GM12878 (cell line): ENCODE data around the gene CDC42BPA. TPM values are rescaled to one million over a fixed set of nuclear protein-coding genes. Genes with fewer than 3 reads are reported as not detected.

ENCODE experiments used
- ATAC-seq: fragments of 200-7000 bp; cut with Tn5 transposase; 3 replicates; pipeline ENCODE4 v1.9.1; 2020; ENCODE audit warnings: mild to moderate bottlenecking, moderate library complexity
- BruUV-seq: library from RNA; stranded (reverse); fragments of 400-500 nt; replicated peaks from 2 replicates; lab custom pipeline; 2021; lab: Mats Ljungman, UMichigan
- CTCF ChIA-PET: fragments of 300-600 bp; sonication (Branson Sonifier 250); formaldehyde crosslinking; extraction: SDS; loops from one replicate; lab custom pipeline; 2021; ENCODE audit warnings: inconsistent platforms; lab: Yijun Ruan, JAX
- POLR2A ChIA-PET: fragments of 350-600 bp; formaldehyde crosslinking; extraction: SDS; loops from one replicate; lab custom pipeline; 2021; ENCODE audit warnings: inconsistent platforms; lab: Charles Lee
- RAD21 ChIA-PET: fragments of 300-600 bp; sonication (Branson Sonifier 250); formaldehyde crosslinking; loops from one replicate; lab custom pipeline; 2023; ENCODE audit warnings: antibody characterized with exemption; ENCODE audit not compliant: unreplicated experiment; lab: Charles Lee
- SMC1A ChIA-PET: fragments of 300-600 bp; sonication (Branson Sonifier 250); formaldehyde crosslinking; loops from one replicate; lab custom pipeline; 2023; ENCODE audit not compliant: unreplicated experiment, uncharacterized antibody; lab: Charles Lee
- DNase-seq: peaks from one replicate; pipeline ENCODE4 v3.0.0-alpha.2; 2011; ENCODE audit warnings: low read depth, low spot score
- FAIRE-seq: peaks from 3 replicates; lab custom pipeline; 2011; peaks lifted over from hg19 to GRCh38; lab: Jason Lieb, UNC
- H2AFZ ChIP-seq: 2 replicates; pipeline ENCODE4 v1.6.0; 2011; ENCODE audit warnings: low read depth, low read length, control low read depth; ENCODE audit not compliant: control insufficient read depth
- H3K27ac ChIP-seq: 2 replicates; pipeline ENCODE4 v1.5.1; 2011; ENCODE audit warnings: control low read depth; ENCODE audit not compliant: control insufficient read depth, insufficient read depth
- H3K27me3 ChIP-seq, 2 experiments: replicated peaks in 1 of 2; 2 replicates each; pipeline versions ENCODE4 v1.6.0 to v1.6.1; 2011; ENCODE audit warnings: low read length in 1 of 2; ENCODE audit not compliant: control insufficient read depth in 2 of 2, insufficient read depth in 2 of 2
- H3K36me3 ChIP-seq, 2 experiments: 2 replicates each; pipeline ENCODE4 v1.5.1; 2011; ENCODE audit warnings: low read length in 1 of 2; ENCODE audit not compliant: control insufficient read depth in 2 of 2, insufficient read depth in 2 of 2
- H3K4me1 ChIP-seq: 2 replicates; pipeline ENCODE4 v1.6.1; 2011; ENCODE audit warnings: mild to moderate bottlenecking, low read length, moderate library complexity, mixed read lengths; ENCODE audit not compliant: control insufficient read depth, insufficient read depth
- H3K4me2 ChIP-seq: 2 replicates; pipeline ENCODE4 v1.6.0; 2011; ENCODE audit warnings: control low read depth; ENCODE audit not compliant: control insufficient read depth, insufficient read depth
- H3K4me3 ChIP-seq: fragments of 200-600 bp; sonication (generic); 2 replicates; pipeline ENCODE4 v1.5.1; 2016
- H3K79me2 ChIP-seq: 2 replicates; pipeline ENCODE4 v1.6.0; 2011; ENCODE audit warnings: low read length; ENCODE audit not compliant: control insufficient read depth, insufficient read depth
- H3K9ac ChIP-seq: 2 replicates; pipeline ENCODE4 v1.8.0; 2011; ENCODE audit warnings: low read length, control low read depth, mixed read lengths; ENCODE audit not compliant: control insufficient read depth, insufficient read depth
- H3K9me3 ChIP-seq: replicated peaks from 3 replicates; pipeline ENCODE4 v1.5.1; 2011; ENCODE audit warnings: mild to moderate bottlenecking, low read length; ENCODE audit not compliant: control insufficient read depth, insufficient read depth
- H4K20me1 ChIP-seq: 2 replicates; pipeline ENCODE4 v1.6.0; 2011; ENCODE audit not compliant: control insufficient read depth, insufficient read depth
- ATF2 ChIP-seq: IDR thresholded peaks from 2 replicates; pipeline ENCODE4 v1.6.1; 2012; ENCODE audit warnings: low read length, inconsistent platforms
- NRF1 ChIP-seq: conservative IDR thresholded peaks from 2 replicates; pipeline ENCODE4 v1.6.1; 2011; ENCODE audit warnings: mild to moderate bottlenecking, low read depth, low read length, improper control_type of control experiment
- RB1 ChIP-seq: fragments of 450-650 bp; formaldehyde crosslinking; IDR thresholded peaks from 2 replicates; pipeline ENCODE4 v1.6.1; 2017; ENCODE audit warnings: mild to moderate bottlenecking, borderline replicate concordance
- REST ChIP-seq: IDR thresholded peaks from 2 replicates; pipeline ENCODE4 v1.6.1; 2012; ENCODE audit warnings: mild to moderate bottlenecking, low read depth, low read length
- SRF ChIP-seq, 2 experiments: IDR thresholded peaks; 2 replicates each; pipeline ENCODE4 v1.6.1; 2011; ENCODE audit warnings: low read depth in 2 of 2, low read length in 2 of 2, mild to moderate bottlenecking in 1 of 2, moderate library complexity in 1 of 2
- TBL1XR1 ChIP-seq: IDR thresholded peaks from 2 replicates; pipeline ENCODE4 v1.6.1; 2012; ENCODE audit warnings: low read depth, low read length, improper control_type of control experiment
- TCF3 ChIP-seq: IDR thresholded peaks from 2 replicates; pipeline ENCODE4 v1.6.1; 2012; ENCODE audit warnings: low read depth, mild to moderate bottlenecking, low read length, borderline replicate concordance; ENCODE audit not compliant: insufficient read depth
- WGBS: methylation state at CpG from one replicate; pipeline ENCODE4 v1.1.6; 2016; ENCODE audit warnings: low lambda C conversion rate; ENCODE audit not compliant: insufficient replicate concordance, insufficient coverage; ENCODE audit errors: missing lambda C conversion rate; 5-methylcytosine and 5-hydroxymethylcytosine counted together
- in situ Hi-C: fragments of 300-500 bp; cut with MboI; formaldehyde crosslinking; loops from 9 replicates; pipeline ENCODE4 v1.14.3; 2018; ENCODE audit warnings: mixed read lengths
- intact Hi-C: fragments of 100-400 bp; cut with micrococcal nuclease; formaldehyde crosslinking; loops from one replicate; pipeline ENCODE4 v1.14.2; 2022; ENCODE audit not compliant: unreplicated experiment
- polyA plus RNA-seq, 11 experiments: library from polyadenylated mRNA; depleted of rRNA in 4 of 11; unstranded in 6 of 11; stranded (reverse) in 5 of 11; fragments of >200 nt; fragmentation: Nextera tagmentation in 4 of 11; fragmentation: Illumina TruSeq in 1 of 11; extraction: Ambion mirVana in 4 of 11; extraction: Trizol in 1 of 11; gene quantifications; 1 replicate in 1 of 11; 2 replicates in 10 of 11; pipeline versions ENCODE4 v1.2.1 to v1.2.3, GENCODE V29; 2011 to 2016; ENCODE audit warnings: inconsistent platforms in 2 of 11, missing spikeins in 2 of 11, low read depth in 1 of 11
- total RNA-seq, 4 experiments: library from RNA; depleted of rRNA in 3 of 4; stranded (reverse); fragments of >200 nt in 3 of 4; fragmentation: Illumina TruSeq in 1 of 4; extraction: Trizol in 1 of 4; gene quantifications; 2 replicates each; pipeline versions ENCODE4 v1.2.1 to v1.2.3, GENCODE V29; 2013 to 2021
- TF ChIP-seq, protein P1 (sequence below): fragments of 450-650 bp; IDR thresholded peaks from 2 replicates; pipeline ENCODE4 v1.6.1; 2018; ENCODE audit warnings: borderline replicate concordance, mild to moderate bottlenecking; ENCODE audit not compliant: partially characterized antibody
- TF ChIP-seq, protein P2 (sequence below): fragments of 450-650 bp; IDR thresholded peaks from 2 replicates; pipeline ENCODE4 v1.6.1; 2016; ENCODE audit warnings: mild to moderate bottlenecking

Gene CDC42BPA
- total and polyA plus RNA-seq, 10 of the 15 experiments (the other 5 are each of a cell fraction or from before 2014, with no cell fraction given): 0.02 to 0.52 (median 0.10) TPM

- ChIA-PET RAD21 (no interaction called here), POLR2A (no interaction called here), CTCF (no interaction called here), SMC1A (no interaction called here)
- no TSS peak for BruUV-seq
- no peak overlapping the region for H3K9ac ChIP-seq
- H3K27ac ChIP-seq: no peak overlapping the region
- no peak overlapping the region for H2AFZ ChIP-seq
- H3K36me3 ChIP-seq: no peaks in the 10 kb centered on the region
- H3K9me3 ChIP-seq: no peaks in the 10 kb centered on the region
- intact Hi-C loops: no loop called here
- ATAC-seq (no peak), DNase-seq (no peak), FAIRE-seq (no peak)
- in situ Hi-C loops: no loop called here
- H3K4me2 ChIP-seq: no peak overlapping the region
- H3K79me2 ChIP-seq: no peaks in the 10 kb centered on the region
- no peak for TF ChIP-seq TCF3
- TF ChIP-seq SRF (IDR thresholded peaks at IDR 0.05; ENCODE audit: low read depth in 2 of 2, low read length in 2 of 2): no peak
- no peak for TF ChIP-seq TBL1XR1
- no peak for TF ChIP-seq NRF1
- TF ChIP-seq, protein P1, sequence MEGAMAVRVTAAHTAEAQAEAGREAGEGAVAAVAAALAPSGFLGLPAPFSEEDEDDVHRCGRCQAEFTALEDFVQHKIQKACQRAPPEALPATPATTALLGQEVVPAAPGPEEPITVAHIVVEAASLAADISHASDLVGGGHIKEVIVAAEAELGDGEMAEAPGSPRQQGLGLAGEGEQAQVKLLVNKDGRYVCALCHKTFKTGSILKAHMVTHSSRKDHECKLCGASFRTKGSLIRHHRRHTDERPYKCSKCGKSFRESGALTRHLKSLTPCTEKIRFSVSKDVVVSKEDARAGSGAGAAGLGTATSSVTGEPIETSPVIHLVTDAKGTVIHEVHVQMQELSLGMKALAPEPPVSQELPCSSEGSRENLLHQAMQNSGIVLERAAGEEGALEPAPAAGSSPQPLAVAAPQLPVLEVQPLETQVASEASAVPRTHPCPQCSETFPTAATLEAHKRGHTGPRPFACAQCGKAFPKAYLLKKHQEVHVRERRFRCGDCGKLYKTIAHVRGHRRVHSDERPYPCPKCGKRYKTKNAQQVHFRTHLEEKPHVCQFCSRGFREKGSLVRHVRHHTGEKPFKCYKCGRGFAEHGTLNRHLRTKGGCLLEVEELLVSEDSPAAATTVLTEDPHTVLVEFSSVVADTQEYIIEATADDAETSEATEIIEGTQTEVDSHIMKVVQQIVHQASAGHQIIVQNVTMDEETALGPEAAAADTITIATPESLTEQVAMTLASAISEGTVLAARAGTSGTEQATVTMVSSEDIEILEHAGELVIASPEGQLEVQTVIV: no peak
- TF ChIP-seq, protein P2, sequence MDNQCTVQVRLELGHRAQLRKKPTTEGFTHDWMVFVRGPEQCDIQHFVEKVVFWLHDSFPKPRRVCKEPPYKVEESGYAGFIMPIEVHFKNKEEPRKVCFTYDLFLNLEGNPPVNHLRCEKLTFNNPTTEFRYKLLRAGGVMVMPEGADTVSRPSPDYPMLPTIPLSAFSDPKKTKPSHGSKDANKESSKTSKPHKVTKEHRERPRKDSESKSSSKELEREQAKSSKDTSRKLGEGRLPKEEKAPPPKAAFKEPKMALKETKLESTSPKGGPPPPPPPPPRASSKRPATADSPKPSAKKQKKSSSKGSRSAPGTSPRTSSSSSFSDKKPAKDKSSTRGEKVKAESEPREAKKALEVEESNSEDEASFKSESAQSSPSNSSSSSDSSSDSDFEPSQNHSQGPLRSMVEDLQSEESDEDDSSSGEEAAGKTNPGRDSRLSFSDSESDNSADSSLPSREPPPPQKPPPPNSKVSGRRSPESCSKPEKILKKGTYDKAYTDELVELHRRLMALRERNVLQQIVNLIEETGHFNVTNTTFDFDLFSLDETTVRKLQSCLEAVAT: no peak
- no peak for TF ChIP-seq RB1
- no peak for TF ChIP-seq REST
- TF ChIP-seq ATF2: no peak
- no peaks in the 10 kb centered on the region for H3K27me3 ChIP-seq
- no peaks in the 10 kb centered on the region for H3K4me1 ChIP-seq
- WGBS: 11% methylated on average over 2 of the region's 2 CpGs
- H3K4me3 ChIP-seq: no peak overlapping the region
- H4K20me1 ChIP-seq: no peaks in the 10 kb centered on the region
Observed at GRCh38 chr1:227260433-227260832, 57.9 kb downstream of the CDC42BPA start.
